OCI-LY7 (cell line): ENCODE measurements around the gene C4orf50.

Experiments used
- EZH2phosphoT487 ChIP-seq: fragments of 200-600 bp; sonication (generic); IDR thresholded peaks from 2 replicates; pipeline ENCODE4 v1.6.1; 2018; ENCODE audit warnings: low read depth, borderline replicate concordance, mild to moderate bottlenecking, mixed run types, antibody characterized with exemption, low read length, moderate library complexity, mixed read lengths
- TF ChIP-seq, protein P1 (sequence below): fragments of 200-600 bp; sonication (generic); conservative IDR thresholded peaks from 2 replicates; pipeline ENCODE4 v1.5.1; 2014; ENCODE audit warnings: mild to moderate bottlenecking, antibody characterized with exemption, low read length, moderate library complexity, mixed read lengths

DNA sequence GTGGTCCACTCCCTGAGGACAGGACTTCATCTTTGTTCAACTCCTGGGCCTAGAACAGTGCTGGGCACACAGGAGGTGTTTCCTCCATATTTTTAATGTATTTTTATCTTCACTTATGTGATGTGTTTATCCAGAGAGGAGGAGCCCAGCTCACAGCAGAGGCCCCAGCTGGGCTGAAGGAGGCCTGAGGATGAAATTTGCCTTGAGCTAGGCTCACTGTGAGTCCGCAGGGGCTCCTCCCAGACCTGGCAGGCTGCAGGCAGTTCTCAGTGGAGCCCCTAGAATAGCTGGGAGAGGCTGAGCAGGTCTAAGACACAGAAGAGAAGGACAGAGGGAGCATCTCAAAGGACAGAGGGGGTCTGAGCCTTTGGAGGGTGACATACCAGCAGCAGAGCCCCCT, 26.8 kb downstream of the C4orf50 start:
- TF ChIP-seq, protein P1, sequence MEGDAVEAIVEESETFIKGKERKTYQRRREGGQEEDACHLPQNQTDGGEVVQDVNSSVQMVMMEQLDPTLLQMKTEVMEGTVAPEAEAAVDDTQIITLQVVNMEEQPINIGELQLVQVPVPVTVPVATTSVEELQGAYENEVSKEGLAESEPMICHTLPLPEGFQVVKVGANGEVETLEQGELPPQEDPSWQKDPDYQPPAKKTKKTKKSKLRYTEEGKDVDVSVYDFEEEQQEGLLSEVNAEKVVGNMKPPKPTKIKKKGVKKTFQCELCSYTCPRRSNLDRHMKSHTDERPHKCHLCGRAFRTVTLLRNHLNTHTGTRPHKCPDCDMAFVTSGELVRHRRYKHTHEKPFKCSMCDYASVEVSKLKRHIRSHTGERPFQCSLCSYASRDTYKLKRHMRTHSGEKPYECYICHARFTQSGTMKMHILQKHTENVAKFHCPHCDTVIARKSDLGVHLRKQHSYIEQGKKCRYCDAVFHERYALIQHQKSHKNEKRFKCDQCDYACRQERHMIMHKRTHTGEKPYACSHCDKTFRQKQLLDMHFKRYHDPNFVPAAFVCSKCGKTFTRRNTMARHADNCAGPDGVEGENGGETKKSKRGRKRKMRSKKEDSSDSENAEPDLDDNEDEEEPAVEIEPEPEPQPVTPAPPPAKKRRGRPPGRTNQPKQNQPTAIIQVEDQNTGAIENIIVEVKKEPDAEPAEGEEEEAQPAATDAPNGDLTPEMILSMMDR, result no peak
- no peak for TF ChIP-seq EZH2phosphoT487
